HG03060 (cell line): Measurements from ENCODE around the gene COL4A1.

Experiments
- ATAC-seq: cut with Tn5 transposase; IDR thresholded peaks from one replicate; pipeline ENCODE4 v1.9.1; 2021; ENCODE audit warnings: low read depth, moderate number of reproducible peaks; ENCODE audit not compliant: unreplicated experiment

The COL4A1 gene

DNA sequence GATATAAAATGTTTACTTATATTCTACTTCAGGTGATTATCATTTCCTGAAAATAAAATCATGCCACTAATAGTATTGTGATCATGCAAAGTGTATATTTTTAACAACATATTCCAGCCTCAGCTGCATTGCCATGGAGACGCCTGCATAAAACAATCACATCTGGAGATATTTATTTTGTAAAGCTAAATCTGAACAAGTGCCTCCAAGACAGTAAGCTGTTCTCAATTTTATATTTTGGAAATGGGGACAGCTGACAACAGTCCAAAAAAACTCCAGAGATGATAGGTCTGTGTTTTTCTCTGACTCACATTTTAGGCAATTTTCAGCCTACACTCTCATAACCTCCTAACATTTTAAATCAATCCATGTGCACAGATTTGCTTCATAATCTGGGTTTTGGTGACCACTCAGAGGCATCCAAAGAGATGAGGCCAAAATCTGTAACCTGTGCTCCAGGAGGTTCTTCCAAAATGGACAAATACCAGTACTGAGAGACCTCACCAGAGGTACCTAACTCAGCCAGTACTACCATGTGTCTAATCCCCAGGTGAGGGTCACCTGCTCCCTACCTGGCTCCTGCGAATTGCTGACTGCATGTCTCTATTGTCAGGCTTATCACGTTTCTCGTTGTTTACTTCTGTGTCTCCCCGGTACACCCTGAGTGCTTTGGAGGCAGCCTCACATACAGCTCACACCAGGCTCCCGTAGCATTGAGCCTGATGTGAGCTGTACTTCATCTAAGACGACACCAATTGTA, 62.7 kb downstream of the COL4A1 start:
- ATAC-seq = no peak

DNA sequence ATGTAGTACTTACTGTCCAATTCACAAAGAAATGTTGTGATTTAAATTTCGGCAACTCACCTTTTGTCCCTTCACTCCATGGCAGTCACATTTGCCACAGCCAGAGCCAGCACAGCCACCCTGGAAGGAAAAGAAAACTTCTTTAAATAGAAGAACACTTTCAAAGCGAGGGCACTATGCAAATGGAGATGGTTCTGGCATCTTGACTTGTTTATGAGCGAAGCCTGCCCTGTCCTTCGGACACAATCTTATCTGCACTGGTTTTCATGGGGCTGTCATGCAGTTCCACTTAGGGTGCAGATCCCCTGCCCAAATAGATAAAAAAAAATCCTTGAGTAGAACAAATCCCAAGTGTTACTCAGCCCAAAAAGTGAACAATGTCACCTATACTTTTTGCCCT, 64.3 kb downstream of the COL4A1 start:
- no peak for ATAC-seq

DNA sequence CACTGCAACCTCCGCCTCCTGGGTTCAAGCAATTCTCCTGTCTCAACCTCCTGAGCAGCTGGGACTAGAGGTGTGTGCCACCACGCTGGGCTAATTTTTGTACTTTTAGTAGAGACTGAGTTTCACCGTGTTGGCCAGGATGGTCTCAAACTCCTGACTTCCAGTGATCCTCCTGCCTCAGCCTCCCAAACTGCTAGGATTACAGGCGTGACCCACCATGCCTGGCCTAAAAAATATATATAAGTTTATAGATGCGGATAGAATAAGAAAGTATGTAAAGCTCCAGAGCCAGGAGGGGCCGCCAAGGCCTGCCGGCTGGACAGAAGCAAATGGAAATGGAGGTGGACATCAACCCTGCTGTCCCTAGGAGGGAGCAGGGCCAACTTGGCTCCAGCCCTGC, 66.0 kb downstream of the COL4A1 start:
- no peak for ATAC-seq

DNA sequence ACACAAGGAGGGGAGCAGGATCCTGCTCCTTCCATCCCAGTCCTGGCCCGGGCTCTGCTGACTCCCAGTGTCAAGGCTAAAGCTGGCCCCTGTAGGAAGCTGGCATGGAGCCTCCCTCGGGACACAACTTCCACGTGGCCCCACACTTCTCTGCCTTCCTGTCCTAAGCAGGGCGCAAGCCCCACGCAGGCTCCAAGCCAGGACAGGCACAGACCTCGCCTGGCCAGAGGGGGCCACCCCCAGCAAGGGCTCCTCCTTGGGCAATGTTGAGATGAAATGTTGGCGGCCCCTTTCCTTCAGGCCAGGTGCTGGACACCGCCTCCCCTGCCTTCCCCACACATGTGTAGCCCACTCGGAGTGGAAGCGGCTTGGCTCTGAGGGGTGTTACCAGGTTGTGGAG, 66.6 kb downstream of the COL4A1 start:
- ATAC-seq = no peak

DNA sequence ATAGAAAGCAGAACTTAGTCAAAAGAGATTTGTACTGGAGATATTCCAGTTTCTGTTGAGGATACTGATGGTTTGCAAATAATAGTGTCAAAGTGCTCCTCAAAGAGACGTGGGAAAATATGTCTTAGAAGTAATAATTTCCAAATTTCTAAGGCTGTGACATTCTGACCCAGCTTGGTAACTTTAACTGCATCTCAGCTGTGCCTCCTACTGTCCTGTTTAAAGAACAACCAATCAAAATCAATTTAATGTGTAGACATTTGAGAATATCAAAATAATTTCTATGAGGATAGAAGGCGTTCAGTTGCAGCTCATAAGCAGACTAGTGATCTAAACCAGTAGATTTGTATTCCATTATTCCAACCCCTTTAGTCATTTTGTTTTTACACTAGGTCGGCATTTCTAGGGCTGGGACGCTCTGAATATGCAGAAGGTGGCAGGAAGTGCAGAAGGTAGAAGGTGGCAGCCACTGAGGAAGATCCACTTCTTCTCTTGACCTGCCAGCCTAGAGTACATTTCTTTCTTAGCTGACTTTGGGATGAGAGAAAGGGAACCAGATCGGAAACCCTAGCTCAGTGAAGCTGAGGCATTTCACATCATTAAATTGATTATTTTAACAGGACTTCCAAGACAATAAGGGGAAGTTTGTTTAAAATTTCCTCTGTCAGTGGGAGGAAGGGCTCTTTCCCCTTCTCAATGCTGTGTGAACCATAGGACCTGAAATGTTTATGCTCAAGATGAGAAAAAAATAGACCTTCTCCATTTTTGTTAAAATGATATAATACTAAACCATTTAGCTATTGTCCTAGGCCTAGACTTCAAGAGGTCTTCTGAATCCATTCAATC, 67.5 kb downstream of the COL4A1 start:
- no peak for ATAC-seq

DNA sequence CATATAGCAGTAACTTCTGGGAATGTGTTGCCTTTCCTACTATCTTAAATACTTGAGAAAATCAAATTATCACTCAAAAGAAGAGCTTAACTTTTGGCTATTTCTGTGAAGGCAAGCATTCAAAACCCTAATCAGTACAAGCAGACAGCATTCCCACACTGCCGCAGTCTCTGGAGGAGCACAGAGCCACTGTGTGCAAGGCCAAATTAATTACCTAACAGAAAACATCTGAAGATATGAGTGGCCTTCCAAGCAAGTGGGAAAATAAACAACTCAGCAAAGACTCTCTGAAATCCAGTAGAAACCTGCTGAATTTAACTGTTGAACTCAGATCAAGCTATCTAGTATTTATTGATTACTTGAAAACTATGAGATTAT, 68.2 kb downstream of the COL4A1 start:
- ATAC-seq = no peak

DNA sequence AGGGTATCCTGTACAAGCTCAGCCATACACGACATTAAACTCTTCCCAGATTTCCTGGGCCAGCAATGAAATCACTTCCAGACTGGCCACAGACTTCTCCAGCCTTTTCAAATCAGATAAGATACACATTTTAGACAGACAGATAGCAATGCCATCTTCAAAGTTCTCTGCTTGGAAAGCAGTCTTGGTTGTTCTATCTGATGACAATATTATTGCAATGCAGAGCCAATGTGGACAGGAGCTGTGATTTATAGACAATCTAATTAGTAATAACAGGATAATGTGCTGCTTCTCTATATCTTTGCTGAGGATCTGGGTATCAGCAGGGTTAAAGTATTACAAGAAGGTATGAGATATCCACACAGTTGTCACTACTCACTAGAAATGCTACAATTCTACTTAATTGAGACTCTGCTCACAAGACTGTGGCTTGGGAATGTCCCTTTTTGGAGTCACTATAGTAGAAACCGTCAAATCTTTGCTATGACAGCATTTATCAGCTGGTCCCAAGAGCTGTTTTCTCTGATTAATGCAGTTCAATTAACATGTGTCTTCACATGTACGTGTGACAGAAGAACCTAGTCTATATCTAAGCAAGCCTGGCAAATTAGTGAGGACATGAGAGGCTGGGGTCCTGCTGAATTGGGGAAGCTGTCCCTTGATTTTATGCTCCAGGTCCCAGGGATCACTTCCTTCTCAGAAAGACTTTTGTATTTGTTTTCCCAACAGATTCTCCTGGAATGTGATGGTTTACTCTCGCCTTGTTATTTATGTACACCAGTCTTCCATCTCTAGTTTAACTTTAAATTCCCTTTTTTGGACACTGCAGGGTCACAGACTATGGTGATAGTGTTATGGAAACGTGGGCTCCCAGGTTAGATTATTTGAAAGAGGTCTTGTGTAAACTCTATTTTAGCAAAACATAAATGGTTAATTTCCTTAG, 68.8 kb downstream of the COL4A1 start:
- ATAC-seq = no peak

DNA sequence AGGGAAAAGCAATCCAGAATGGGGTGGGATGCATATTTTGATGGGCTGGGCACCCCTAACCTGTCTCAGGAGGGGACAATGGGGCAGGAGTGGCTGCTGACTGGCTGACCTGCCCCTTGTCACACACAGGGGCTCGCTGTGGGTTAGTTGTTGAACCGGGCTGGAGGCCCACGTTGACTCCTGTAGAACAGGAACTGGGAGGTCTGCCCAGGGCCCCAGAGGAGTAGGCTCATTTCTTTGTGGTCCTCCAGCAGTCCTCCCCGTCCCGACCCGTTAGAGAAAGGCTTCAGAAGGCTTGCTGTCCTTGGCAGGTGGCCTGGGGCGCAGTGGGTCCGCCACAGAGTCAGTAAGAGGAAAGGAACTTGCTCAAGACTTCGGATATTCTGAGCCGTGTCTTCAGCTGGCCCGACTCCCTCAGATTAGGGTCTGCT, 70.1 kb downstream of the COL4A1 start:
- ATAC-seq = no peak

DNA sequence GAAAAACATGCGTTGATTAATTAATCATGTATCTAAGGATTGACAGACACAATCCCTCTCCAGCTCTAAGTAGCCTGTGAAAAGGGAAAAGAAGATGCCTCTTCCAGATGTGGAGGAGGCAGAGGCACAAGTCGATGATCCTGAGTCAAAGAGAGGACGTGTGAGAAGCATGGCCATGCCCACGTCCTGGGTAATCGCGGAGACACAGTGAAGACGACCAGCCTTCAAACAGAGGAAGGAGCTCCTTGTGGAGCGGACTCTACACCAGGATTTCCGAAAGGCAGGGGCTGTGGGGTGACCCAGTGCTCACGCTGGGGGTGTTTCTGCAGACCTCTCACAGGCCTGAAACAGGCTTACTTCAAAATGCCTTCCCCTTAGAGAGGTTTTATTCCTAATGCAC, 70.5 kb downstream of the COL4A1 start:
- no peak for ATAC-seq

DNA sequence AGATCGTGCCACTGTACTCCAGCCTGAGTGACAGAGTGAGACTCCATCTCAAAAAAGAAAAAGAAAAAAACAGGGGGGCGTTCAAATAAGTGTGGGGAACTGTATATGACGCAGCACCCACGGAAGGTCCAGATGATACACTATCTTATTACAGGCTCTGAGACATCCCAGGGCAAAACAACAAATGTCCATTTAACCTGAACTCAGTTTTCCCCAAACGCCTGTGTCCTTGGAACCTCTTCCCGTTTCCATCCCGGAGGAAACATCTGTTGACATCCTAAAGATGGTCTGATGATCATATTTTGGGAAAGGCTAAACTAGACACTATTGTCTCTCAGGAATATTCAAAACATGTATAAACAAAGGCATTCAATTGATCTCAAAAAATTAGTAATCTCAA, 72.4 kb downstream of the COL4A1 start:
- ATAC-seq = no peak

DNA sequence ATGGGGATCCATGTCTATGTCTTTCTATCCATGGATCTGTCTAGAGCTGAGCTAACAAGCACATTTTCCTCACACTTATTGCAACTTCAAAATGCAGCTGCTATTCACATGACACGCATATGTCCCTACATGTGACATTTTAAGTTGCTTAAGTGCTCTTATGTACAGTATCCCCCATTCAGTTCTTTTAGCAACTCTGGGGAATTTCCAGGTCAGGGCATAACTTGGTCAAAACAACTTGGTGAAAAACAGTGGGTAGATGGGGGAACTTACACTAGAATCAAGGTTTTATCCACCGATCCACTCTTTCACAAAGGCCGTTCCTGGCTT, 73.0 kb downstream of the COL4A1 start:
- no peak for ATAC-seq

DNA sequence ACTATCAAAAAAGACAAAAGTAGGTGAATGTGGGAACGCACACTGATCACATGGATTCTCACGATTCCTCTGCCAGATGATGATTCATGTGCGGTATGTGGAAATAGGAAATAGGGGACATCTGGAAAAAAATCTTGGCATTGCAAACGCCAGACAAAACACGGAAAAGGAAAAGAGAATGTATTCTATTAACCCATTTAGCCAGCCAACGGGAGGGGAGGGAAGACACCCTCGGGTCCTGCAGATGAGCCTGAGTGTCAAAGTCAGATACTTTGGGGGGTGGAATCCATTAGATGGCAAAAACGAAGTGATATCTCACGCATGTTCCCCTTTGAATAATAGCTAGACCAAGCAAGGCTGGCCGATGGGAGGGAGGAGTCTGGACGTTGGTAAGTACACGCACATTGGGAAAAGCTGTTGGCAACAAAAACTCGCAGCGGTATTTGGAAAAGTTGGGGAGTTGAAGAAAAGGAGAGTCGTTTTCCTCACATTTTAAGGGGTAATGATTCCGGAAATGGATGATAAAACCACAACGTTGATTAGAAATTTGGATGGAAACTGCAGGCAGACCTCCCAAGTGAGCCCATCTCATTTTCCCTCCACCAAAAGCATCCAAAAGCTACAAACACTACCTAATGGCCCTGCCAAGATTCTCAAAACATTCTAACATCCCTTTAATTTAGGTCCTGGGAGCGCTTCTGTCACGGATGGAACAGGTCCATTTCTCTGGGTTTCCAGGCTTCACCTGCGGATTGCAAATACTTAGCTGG, 73.6 kb downstream of the COL4A1 start:
- ATAC-seq = no peak

DNA sequence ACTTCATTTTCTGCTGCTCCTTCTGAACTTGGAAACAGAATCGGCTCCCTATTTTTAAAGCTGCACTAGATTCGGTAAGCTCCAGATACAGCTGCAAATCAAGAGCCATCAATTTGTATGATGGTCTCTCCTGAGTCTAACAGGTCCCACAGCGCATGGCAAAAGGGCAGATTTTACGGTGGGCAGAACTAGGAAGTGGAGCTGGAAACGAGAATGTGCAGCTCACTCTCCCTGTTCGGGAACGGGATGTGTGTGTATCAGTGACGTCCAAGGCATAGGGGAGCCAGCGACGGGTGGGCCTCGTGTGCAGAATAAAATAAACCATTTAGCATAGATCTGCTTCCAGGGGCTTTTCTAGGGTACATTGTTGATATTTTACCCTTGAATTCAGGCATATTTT, 74.2 kb downstream of the COL4A1 start:
- ATAC-seq = no peak

DNA sequence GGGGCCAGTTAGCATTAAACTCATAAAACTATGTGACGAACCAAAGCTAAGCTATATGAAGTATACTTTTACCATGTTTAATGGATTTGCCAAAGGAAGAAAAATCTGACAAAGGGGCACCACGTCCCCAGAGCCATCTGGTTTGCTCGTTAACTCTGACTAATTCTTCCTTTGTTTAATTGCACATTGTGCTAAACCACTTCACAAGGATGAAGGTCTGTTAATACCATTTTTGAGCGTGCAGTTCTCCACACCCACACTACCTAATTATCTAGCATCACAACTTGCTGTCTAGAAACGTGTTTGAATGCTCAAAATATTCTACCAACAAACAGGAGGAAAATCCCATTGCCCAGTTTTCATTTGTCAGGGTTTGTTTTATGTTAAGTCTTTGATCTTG, 74.8 kb downstream of the COL4A1 start:
- no peak for ATAC-seq

DNA sequence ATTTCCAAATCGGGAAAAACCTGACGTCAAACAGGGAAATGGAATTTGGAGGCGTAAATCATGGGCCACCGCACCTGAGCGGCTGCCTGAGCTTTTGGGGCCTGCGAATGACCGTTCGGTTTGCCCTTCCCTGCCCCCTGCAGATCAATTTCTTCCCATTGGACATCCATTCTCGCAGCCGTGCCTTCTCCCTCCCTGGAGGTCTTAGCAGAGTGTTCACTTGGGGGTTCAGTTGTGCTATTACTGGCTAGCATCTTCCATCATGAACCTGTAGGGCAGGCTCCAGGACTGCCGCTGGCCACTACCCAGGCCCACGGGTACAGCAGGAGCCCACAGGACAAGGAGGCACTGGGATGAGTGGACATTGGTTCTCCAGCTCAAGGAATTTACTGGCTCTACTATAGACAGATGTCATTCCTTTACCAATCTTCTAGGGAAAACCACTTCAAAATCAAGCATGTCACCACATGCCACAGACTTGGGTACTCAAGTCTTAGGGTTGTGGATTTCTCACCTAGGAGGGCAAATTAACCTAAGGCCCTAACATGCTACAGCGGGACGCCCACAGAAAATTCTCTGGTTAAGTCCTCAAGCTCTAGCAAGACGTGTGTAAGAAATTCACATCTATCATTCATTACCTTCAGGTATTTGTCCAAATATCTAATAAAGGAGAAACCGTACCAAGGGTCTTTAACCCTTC, 75.5 kb downstream of the COL4A1 start:
- no peak for ATAC-seq

DNA sequence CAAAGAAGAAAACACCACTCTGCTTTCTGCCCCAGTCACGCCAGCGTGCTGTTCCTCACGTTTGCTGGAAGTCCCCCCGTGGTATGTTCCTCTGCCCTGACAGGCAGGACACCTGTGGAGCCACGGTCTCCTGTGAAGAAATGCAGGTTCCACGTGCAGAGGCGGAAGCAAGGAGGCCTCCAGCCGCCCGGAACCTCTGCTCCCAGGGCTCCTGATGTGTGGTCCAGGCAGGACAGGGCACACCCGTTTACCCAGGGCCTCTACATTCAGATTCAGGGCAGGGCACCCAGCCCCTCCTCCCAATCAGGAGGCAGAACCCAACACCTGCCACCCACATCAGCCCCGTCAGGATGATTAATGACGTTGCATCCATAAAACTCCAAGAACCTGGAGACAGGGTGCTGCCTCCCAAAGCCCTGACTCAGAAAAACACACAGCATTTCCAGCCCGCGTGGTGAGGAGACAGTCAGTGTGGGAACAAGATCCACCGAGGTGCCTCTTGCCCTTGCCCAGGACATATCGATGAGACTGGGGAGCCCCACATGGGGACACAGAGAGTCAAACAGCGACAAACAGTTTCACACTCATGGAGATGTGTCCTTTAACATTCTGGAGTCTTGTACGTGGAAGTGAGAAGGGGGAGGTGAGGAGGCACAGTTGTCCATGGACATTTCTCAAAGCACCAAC, 76.2 kb downstream of the COL4A1 start:
- no peak for ATAC-seq

DNA sequence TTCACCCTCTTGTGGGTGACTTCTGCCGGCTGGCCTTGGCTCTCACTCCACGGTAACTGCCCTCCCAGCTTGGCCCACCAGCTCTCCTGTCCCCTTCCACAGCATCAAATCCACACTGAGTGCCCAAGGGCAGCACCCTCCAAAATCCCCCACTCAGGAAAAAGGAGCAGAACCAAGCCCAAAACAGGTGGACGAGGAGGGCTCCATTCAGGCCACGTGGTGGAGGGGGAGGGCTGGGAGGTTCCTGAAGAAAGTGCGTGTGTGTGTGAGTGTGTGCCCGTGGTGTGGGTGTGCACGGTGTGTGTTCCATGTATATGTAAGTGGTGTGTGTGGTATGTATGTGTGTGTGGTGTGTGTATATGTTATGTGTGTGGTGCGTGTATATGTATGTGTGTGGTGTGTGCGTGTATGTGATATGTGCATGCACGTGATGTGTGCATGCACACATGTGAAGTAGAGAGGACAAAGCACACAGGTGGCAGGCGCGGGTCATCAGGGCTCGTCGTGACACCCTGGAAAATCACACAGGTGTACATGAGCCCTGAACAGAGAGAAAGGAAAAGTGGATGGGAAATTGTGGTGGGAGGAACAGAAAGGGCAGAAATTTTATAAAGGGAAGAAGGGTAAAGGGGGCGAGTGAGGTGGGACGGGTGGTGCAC, 76.9 kb downstream of the COL4A1 start:
- ATAC-seq = no peak
